ENCODE measurements around the gene NIPAL1.
"Not testable (repeated sequence)": the region's sequence is repeated elsewhere in the genome, so short reads cannot be mapped to it uniquely, and the experiment has no call there.

The NIPAL1 gene

GRCh38 chr4:47996021-47996420 lies 20.6 kb upstream of the NIPAL1 start:
- TF ChIP-seq CTCF (IDR thresholded peaks at IDR 0.05; ENCODE audit: low read depth, low read length) = no peak
- in situ Hi-C loops (cut with HindIII; ENCODE audit: low sequenced_read_pairs) = no loop called here
- no peak for DNase-seq (ENCODE audit: low read depth, low spot score)
- no peak overlapping the region for H3K4me3 ChIP-seq (ENCODE audit: low read depth, low read length)

- no peak overlapping the region for H3K4me3 ChIP-seq (ENCODE audit: low read depth, low read length)
- DNase-seq (ENCODE audit: low read depth, low spot score) = no peak
- TF ChIP-seq CTCF (IDR thresholded peaks at IDR 0.05; ENCODE audit: low read depth, low read length) = no peak
- in situ Hi-C loops (cut with HindIII; ENCODE audit: low sequenced_read_pairs) = no loop called here
These were observed 14.3 kb upstream of the NIPAL1 start for GRCh38 chr4:48002267-48002666.

- in situ Hi-C loops (cut with HindIII; ENCODE audit: low sequenced_read_pairs) = not testable (repeated sequence)
These were observed 13.0 kb upstream of the NIPAL1 start for GRCh38 chr4:48003568-48003967.

GRCh38 chr4:48005781-48006180 lies 10.8 kb upstream of the NIPAL1 start:
- no peak for TF ChIP-seq CTCF (IDR thresholded peaks at IDR 0.05; ENCODE audit: low read depth, low read length)
- in situ Hi-C loops (cut with HindIII; ENCODE audit: low sequenced_read_pairs) = no loop called here
- H3K4me3 ChIP-seq (ENCODE audit: low read depth, low read length) = no peak overlapping the region
- DNase-seq (ENCODE audit: low read depth, low spot score) = no peak

More at GRCh38 chr4:48003568-48003967, 13.0 kb upstream of the NIPAL1 start:
- TF ChIP-seq CTCF (IDR thresholded peaks at IDR 0.05; ENCODE audit: low read depth, low read length) = peak; percentile 47
- DNase-seq (ENCODE audit: low read depth, low spot score) = peak; percentile 8
- H3K4me3 ChIP-seq (ENCODE audit: low read depth, low read length) = not testable (repeated sequence)

- H3K4me3 ChIP-seq (ENCODE audit: low read depth, low read length) = no peak overlapping the region
- in situ Hi-C loops (cut with HindIII; ENCODE audit: low sequenced_read_pairs) = no loop called here
- no peak for TF ChIP-seq CTCF (IDR thresholded peaks at IDR 0.05; ENCODE audit: low read depth, low read length)
- DNase-seq (ENCODE audit: low read depth, low spot score) = peak; percentile 20
These were observed 8.5 kb upstream of the NIPAL1 start for GRCh38 chr4:48008021-48008596.

- DNase-seq (ENCODE audit: low read depth, low spot score); in situ Hi-C loops (cut with HindIII; ENCODE audit: low sequenced_read_pairs); H3K4me3 ChIP-seq (ENCODE audit: low read depth, low read length): not testable (repeated sequence)
These were observed 5.7 kb upstream of the NIPAL1 start for GRCh38 chr4:48010906-48011305.

- in situ Hi-C loops (cut with HindIII; ENCODE audit: low sequenced_read_pairs) = no loop called here
- no peak for TF ChIP-seq CTCF (IDR thresholded peaks at IDR 0.05; ENCODE audit: low read depth, low read length)
- DNase-seq (ENCODE audit: low read depth, low spot score) = no peak
- H3K4me3 ChIP-seq (ENCODE audit: low read depth, low read length) = no peak overlapping the region
These were observed 4.8 kb upstream of the NIPAL1 start for GRCh38 chr4:48011722-48012121.
